GM21515 (cell line): ENCODE data around the gene CXCL8.
"Not testable (repeated sequence)": the region's sequence is repeated elsewhere in the genome, so short reads cannot be mapped to it uniquely, and the experiment has no call there.

Source experiments
- ATAC-seq: cut with Tn5 transposase; IDR thresholded peaks from one replicate; pipeline ENCODE4 v1.9.1; 2021; ENCODE audit not compliant: unreplicated experiment

CXCL8 gene

GRCh38 chr4:73743281-73743680 is 2.9 kb downstream of the CXCL8 start:
- no peak for ATAC-seq

- ATAC-seq = no peak
These were observed 3.4 kb downstream of the CXCL8 start for GRCh38 chr4:73743795-73744194.

GRCh38 chr4:73744203-73744602 is 3.8 kb downstream of the CXCL8 start:
- no peak for ATAC-seq

DNA sequence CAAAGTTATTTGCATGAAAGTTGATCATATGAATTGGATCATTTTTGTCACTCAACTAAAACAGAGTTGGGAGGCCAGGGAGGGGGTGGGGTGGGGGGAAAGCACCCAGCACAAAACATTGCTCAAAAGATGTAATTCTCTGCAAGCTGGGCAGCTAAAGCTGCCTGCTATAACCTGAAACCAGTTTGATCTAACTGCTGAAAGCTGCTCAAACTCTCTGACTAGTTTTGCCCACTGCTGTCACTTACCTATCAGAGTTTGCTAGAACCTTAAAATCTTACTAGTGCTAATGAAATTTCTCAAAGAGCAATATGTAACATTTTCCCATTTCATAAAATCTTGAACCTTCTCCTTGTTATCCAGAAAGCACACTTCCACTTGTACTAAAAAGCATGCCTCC is 10.4 kb downstream of the CXCL8 start:
- ATAC-seq = no peak

- ATAC-seq = peak; percentile 54
These were observed 10.8 kb downstream of the CXCL8 start for GRCh38 chr4:73751166-73751565.

DNA sequence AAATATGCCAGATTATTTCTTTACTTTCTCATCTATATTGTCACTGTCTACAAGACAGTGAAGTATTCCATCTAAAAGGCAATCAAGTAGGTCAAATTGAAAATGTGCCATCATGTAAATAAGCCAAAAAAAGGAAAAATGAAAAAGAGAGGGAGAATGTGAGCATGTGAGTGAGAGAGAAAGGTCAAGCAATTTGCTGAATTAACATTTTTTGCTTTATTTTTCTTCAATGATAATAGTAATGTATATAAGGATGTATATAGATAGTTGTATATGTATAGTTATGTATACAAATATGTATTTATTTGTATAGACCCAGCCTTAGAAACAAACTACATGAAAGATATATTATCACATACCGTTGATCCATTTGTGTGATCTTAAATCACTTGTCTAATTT is 11.5 kb downstream of the CXCL8 start:
- no peak for ATAC-seq

DNA sequence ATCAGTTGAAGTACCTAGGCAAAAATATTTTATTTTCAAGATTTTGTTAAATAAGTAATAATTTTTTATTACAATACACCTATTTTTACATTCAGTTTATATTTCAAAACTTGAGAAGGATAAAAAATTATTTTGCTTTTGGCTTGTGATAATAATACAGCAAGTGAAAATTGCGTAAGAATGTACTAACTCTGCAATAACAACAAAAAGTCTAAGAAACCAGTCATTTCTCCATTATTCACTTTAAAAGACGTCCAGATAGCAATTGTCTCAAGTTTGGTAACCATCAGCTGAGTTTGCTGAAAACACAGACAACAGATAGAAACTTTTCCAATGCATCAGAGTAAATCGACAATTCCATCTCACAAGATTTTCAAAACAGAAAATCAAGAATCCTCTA is 12.1 kb downstream of the CXCL8 start:
- no peak for ATAC-seq

GRCh38 chr4:73753215-73753614 is 12.8 kb downstream of the CXCL8 start:
- no peak for ATAC-seq

- ATAC-seq = no peak
These were observed 14.6 kb downstream of the CXCL8 start for GRCh38 chr4:73754934-73755333.

GRCh38 chr4:73759357-73759756 is 19.0 kb downstream of the CXCL8 start:
- ATAC-seq = no peak

GRCh38 chr4:73761856-73762255 is 21.5 kb downstream of the CXCL8 start:
- no peak for ATAC-seq

DNA sequence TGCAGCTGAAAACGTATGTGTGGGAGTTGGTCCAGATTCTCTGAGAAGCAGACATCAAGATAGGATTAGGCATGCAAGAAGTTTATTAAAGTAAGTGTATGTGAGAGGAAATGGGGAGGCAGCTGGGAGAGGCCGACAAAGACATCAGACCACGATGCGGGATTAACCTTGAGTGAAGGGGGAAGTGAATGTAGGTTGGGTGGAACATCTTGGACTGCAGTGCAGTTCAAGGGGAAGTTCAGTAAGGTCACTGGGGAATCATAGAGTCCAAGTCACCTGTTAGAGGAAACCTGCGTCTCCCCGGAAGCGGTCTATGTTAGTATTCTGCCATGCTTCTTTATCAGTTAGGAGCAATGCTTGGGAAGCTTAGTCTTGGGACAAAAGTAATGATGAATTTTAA is 22.0 kb downstream of the CXCL8 start:
- no peak for ATAC-seq

GRCh38 chr4:73763877-73764276 is 23.5 kb downstream of the CXCL8 start:
- no peak for ATAC-seq

GRCh38 chr4:73764513-73764912 is 24.1 kb downstream of the CXCL8 start:
- ATAC-seq = no peak

- no peak for ATAC-seq
These were observed 24.9 kb downstream of the CXCL8 start for GRCh38 chr4:73765296-73765695.

DNA sequence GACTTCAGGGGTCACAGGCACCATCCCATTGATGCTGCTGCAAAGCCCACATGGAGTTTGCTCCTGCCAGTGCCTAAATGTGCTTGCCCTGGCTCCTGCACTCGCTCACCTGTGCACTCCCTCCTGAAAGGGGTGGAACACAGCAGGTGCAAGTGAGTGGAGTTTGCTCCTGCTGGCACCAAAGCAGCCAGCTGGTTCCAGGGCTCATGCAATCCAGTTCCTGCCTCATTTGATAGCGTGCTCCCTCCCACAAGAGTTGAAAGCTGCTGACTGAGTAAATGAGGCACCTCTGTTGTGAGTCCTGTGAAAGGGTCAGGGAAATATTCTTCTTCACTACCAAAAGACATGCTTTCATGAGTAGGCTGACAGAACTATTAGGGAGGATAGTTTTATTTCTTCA is 30.5 kb downstream of the CXCL8 start:
- no peak for ATAC-seq

DNA sequence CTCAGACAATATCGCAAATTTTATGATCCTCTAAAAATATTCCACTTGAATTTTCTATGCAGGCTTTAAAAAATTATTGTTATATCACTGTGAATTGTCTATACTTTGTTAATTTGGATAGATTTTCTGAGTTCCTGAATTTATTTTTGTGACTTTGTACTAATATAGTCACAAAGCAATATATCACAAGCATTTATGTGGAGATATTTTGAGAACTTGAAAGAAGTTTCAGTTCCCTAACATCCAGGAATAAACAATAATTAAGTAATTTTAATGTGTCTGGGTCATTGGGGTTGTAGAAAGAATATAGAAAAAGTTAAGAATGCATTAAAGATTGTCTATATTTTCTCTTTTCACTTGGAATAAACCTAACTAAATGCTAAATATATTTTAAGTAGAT is 32.0 kb downstream of the CXCL8 start:
- ATAC-seq = no peak

GRCh38 chr4:73774406-73774805 is 34.0 kb downstream of the CXCL8 start:
- ATAC-seq = not testable (repeated sequence)

- no peak for ATAC-seq
These were observed 36.0 kb downstream of the CXCL8 start for GRCh38 chr4:73776321-73776729.

DNA sequence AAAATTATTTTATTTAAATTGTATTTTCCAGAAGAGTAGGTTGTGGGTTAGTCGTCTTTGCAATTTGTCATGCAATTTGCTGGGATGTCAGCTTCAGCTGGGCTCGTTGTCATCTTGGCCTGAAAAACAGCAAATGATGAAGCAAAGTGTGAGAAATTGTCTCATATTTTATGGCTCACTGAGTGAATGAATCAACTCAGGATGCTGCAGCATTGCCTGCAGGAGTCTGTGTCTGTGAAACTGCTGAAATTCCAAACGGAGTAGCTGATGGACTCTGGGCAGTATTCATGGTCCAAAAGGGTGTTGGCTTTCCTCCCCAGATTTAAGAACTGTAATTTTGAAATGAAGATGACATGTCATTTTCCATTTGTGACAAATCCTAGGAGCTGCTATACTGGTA is 37.2 kb downstream of the CXCL8 start:
- no peak for ATAC-seq

DNA sequence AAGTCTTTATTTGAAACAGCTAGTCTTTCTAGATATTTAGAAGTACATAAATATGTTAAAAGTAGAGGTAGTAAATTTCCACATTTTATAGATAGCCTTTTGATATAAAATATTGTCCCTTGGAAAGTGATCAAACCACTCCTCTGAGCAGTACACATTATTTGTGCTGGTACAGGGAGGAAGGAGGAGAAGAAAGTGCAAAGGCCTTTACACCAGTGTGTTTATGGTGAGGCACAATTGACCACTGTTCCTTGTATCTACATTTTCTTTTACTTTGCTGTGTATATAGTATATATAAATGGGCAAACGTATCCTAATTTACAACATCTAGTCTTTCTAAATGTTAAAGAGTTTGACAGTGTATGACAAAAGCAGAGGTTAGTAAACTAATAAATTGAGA is 39.9 kb downstream of the CXCL8 start:
- ATAC-seq = no peak

GRCh38 chr4:73780834-73781233 is 40.5 kb downstream of the CXCL8 start:
- ATAC-seq = no peak

- ATAC-seq = no peak
These were observed 48.0 kb downstream of the CXCL8 start for GRCh38 chr4:73788411-73788810.
